Measurements from ENCODE around the gene ITPKB. TPM values are rescaled to one million over a fixed set of nuclear protein-coding genes. Genes with fewer than 3 reads are reported as not detected.
A peak's percentile ranks its signal among the peaks of the same experiment; 100 is the strongest.
"Not testable (repeated sequence)": the region's sequence is repeated elsewhere in the genome, so short reads cannot be mapped to it uniquely, and the experiment has no call there.

Gene ITPKB
- total and polyA plus RNA-seq, 4 donors = 16.8 to 31.3 (median 25.3) TPM

DNA sequence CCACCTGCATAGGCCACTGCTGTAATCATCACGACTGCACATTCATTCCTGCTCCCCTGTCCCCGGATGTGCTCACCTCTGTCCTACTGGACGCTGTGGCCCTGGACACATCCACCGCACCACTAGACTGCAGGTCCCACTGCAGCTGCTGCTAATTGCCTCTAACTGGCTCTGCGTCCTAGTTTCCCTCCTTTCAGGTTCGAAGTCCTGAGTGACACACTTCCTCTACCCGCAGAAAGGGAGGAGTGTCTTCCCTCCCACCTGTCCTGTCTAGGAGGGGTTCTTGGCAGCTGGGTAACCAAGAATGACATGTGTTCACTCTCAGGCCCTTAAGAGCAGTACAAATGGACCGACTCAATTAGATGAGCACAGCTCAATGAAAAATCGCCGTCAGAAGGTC, 40.5 kb upstream of the ITPKB start:
- Histone ChIP-seq H3K4me1 (ENCODE audit: control insufficient read depth, insufficient read depth, low read length) (no peaks in the 10 kb centered on the region), H3K4me3 (ENCODE audit: low read depth, low read length) (no peak overlapping the region), H3K27me3 (ENCODE audit: control insufficient read depth, insufficient read depth, low read length) (no peaks in the 10 kb centered on the region), H3K36me3 (ENCODE audit: control insufficient read depth, insufficient read depth, low read length) (no peaks in the 10 kb centered on the region), H3K27ac (ENCODE audit: low read depth, low read length) (no peak overlapping the region), H3K9me3 (ENCODE audit: control insufficient read depth, insufficient read depth, low read length) (no peaks in the 10 kb centered on the region)
- 61% methylated on average over 10 of the region's 10 CpGs for WGBS (ENCODE audit: insufficient coverage)
- DNase-seq (ENCODE audit: low read depth in 4 of 6, low spot score in 6 of 6) = no peak

DNA sequence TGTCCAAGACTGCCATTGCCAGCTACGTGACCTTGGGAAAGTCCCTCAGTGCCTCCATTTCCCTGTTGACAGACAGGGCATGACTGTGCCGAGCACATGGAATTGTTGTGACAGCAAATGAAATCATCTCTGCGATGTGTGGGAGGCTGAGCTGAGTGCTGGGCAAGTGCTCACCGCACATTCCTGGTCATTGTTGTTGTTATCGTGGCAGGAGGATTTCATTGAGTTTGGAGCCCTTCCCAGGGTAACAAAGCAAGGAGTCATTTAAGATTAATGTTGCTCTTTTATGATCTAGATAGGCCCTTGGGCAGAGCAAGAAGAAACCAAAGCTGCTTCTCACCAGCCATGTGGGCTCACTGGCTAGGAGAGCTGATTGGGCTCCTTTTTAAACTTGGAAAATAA, 39.6 kb upstream of the ITPKB start:
- Histone ChIP-seq H3K27ac (ENCODE audit: low read depth, low read length) (no peak overlapping the region), H3K36me3 (ENCODE audit: control insufficient read depth, insufficient read depth, low read length) (no peaks in the 10 kb centered on the region), H3K9me3 (ENCODE audit: control insufficient read depth, insufficient read depth, low read length) (no peaks in the 10 kb centered on the region), H3K4me3 (ENCODE audit: low read depth, low read length) (no peak overlapping the region), H3K27me3 (ENCODE audit: control insufficient read depth, insufficient read depth, low read length) (no peaks in the 10 kb centered on the region), H3K4me1 (ENCODE audit: control insufficient read depth, insufficient read depth, low read length) (no peaks in the 10 kb centered on the region)
- WGBS (ENCODE audit: insufficient coverage) = 39% methylated on average over 5 of the region's 5 CpGs
- no peak for DNase-seq (ENCODE audit: low read depth in 4 of 6, low spot score in 6 of 6)

DNA sequence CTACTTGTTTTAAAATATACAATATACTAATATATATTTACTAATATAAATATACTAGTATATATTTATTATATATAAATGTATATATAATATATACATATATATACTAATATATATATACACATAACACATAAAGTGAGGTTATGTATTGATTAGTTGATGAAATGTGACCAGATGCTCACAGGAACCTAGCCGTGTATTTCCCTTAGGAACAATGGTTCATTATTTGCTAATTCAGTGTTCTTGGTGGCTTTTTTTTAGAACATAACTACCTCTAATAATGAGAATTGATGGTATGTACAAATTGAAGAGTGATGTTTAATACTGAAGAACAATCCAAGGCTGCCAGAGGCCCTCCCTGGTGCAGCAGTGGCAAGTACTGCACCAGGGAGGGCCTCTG, 37.9 kb upstream of the ITPKB start:
- no CpG with 5 or more reads among the region's 1 CpG for WGBS (ENCODE audit: insufficient coverage)
- no peaks in the 10 kb centered on the region for H3K9me3 ChIP-seq (ENCODE audit: control insufficient read depth, insufficient read depth, low read length)
- no peaks in the 10 kb centered on the region for H3K36me3 ChIP-seq (ENCODE audit: control insufficient read depth, insufficient read depth, low read length)
- DNase-seq (ENCODE audit: low read depth in 4 of 6, low spot score in 6 of 6) = no peak
- H3K27ac ChIP-seq (ENCODE audit: low read depth, low read length) = no peak overlapping the region
- H3K4me1 ChIP-seq (ENCODE audit: control insufficient read depth, insufficient read depth, low read length) = no peaks in the 10 kb centered on the region
- H3K4me3 ChIP-seq (ENCODE audit: low read depth, low read length) = no peak overlapping the region
- no peaks in the 10 kb centered on the region for H3K27me3 ChIP-seq (ENCODE audit: control insufficient read depth, insufficient read depth, low read length)

DNA sequence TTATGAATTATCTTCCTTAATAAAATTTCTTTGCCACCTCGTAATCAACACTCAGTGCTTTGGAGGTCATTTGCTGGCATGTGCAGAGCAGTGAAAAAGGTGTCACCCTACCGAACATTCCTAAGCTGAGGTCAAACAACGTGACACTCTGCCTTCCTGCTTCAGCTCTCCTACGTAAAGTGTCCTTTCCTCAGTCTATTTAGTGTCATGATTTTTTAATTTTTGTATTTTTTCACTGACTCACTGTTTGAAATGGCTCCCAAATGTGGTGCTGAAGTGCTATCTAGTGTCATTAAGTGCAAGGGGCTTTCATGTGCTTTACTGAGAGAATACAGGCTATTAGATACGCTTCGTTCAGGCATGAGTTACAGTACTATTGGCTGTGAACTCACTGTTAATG, 37.0 kb upstream of the ITPKB start:
- no peaks in the 10 kb centered on the region for H3K36me3 ChIP-seq (ENCODE audit: control insufficient read depth, insufficient read depth, low read length)
- no peak overlapping the region for H3K4me3 ChIP-seq (ENCODE audit: low read depth, low read length)
- no peaks in the 10 kb centered on the region for H3K4me1 ChIP-seq (ENCODE audit: control insufficient read depth, insufficient read depth, low read length)
- H3K9me3 ChIP-seq (ENCODE audit: control insufficient read depth, insufficient read depth, low read length) = no peaks in the 10 kb centered on the region
- DNase-seq (ENCODE audit: low read depth in 4 of 6, low spot score in 6 of 6) = peak in 1 of 6 donors; percentile 13
- H3K27ac ChIP-seq (ENCODE audit: low read depth, low read length) = no peak overlapping the region
- 92% methylated on average over 2 of the region's 6 CpGs for WGBS (ENCODE audit: insufficient coverage)
- no peaks in the 10 kb centered on the region for H3K27me3 ChIP-seq (ENCODE audit: control insufficient read depth, insufficient read depth, low read length)

DNA sequence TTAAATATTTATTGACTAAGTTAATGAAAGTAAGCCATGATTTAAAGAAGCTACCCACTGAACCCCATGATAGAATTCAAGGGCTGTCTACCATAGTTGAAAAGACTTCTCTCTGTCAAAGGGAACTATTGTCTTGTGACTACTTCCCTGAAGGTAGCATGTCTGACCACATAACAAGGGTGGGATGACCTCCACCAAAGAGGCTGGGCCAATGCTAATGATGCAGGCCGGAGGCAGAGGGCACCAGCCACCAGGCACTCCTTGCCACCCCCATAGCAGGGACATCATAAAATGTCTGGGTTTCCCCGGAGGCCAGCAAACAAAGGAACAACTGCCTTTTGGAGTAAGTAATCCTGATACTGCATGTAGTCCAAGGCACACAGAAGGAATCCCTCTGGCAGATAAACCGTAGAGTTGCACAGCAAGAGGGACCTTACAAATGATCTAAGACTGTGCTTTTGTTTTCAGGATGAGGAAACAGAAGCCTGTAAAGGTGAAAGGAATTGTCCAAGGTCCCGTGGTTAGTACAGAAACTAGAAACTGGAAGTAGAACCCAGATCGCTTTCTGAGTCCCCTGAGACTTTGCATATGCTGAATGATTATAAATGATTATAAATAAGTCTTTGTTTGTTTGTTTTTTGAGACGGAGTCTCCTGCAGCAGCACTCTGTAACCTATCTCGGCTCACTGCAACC, 33.5 kb upstream of the ITPKB start:
- Histone ChIP-seq H3K9me3 (ENCODE audit: control insufficient read depth, insufficient read depth, low read length) (no peaks in the 10 kb centered on the region), H3K4me3 (ENCODE audit: low read depth, low read length) (no peak overlapping the region), H3K27me3 (ENCODE audit: control insufficient read depth, insufficient read depth, low read length) (no peaks in the 10 kb centered on the region), H3K4me1 (ENCODE audit: control insufficient read depth, insufficient read depth, low read length) (no peaks in the 10 kb centered on the region), H3K27ac (ENCODE audit: low read depth, low read length) (no peak overlapping the region), H3K36me3 (ENCODE audit: control insufficient read depth, insufficient read depth, low read length) (no peaks in the 10 kb centered on the region)
- no peak for DNase-seq (ENCODE audit: low read depth in 4 of 6, low spot score in 6 of 6)
- 61% methylated on average over 5 of the region's 7 CpGs for WGBS (ENCODE audit: insufficient coverage)

GRCh38 chr1:226767170-226767569, 28.1 kb upstream of the ITPKB start:
- not testable (repeated sequence) for H3K27ac ChIP-seq (ENCODE audit: low read depth, low read length); DNase-seq (ENCODE audit: low read depth in 4 of 6, low spot score in 6 of 6); H3K4me1 ChIP-seq (ENCODE audit: control insufficient read depth, insufficient read depth, low read length); H3K36me3 ChIP-seq (ENCODE audit: control insufficient read depth, insufficient read depth, low read length); H3K9me3 ChIP-seq (ENCODE audit: control insufficient read depth, insufficient read depth, low read length); H3K27me3 ChIP-seq (ENCODE audit: control insufficient read depth, insufficient read depth, low read length); H3K4me3 ChIP-seq (ENCODE audit: low read depth, low read length)
- WGBS (ENCODE audit: insufficient coverage) = no CpG with 5 or more reads among the region's 3 CpGs

DNA sequence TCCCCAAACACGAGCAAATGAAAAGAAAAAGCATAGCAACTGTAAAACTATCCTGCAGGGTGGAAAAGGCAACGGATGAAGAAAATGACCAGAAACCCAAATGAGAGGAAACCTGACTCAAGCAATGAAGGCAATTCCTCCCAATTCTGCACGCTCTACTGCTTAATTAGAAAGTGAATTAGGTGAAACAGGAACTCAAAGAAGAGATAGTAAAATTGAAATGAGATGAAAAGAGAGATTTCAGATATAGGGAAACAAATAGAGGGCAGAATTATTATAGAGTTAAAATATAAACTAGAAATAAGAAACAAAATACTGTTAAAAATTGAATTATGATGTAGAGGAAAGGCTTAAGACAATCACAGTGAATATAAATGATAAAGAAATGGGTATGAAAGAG, 27.5 kb upstream of the ITPKB start:
- Histone ChIP-seq H3K4me3 (ENCODE audit: low read depth, low read length) (no peak overlapping the region), H3K27ac (ENCODE audit: low read depth, low read length) (no peak overlapping the region), H3K36me3 (ENCODE audit: control insufficient read depth, insufficient read depth, low read length) (no peaks in the 10 kb centered on the region), H3K9me3 (ENCODE audit: control insufficient read depth, insufficient read depth, low read length) (no peaks in the 10 kb centered on the region), H3K27me3 (ENCODE audit: control insufficient read depth, insufficient read depth, low read length) (no peaks in the 10 kb centered on the region), H3K4me1 (ENCODE audit: control insufficient read depth, insufficient read depth, low read length) (no peaks in the 10 kb centered on the region)
- WGBS (ENCODE audit: insufficient coverage) = no CpG with 5 or more reads among the region's 3 CpGs
- no peak for DNase-seq (ENCODE audit: low read depth in 4 of 6, low spot score in 6 of 6)

DNA sequence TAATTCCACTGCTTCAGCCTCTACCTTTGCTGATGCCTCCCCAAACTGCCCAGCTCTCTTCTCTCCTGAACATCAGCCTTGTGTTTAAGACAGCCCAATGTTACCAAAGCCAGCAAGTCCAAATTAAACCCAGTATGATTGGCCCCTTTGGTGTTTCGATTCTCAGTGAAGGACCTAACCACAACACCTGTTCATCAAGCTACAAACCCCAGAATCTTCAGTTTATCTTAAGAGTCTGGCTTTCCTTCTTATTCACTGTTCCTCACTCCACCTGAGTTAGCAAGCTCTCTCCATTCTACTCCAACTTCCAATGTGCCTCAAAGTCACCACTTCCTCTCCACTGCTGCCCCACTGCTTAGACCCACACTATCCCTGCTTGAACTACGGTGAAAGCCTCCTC, 25.5 kb upstream of the ITPKB start:
- DNase-seq (ENCODE audit: low read depth in 4 of 6, low spot score in 6 of 6) = no peak
- WGBS (ENCODE audit: insufficient coverage) = 97% methylated on average over 2 of the region's 2 CpGs
- Histone ChIP-seq H3K27ac (ENCODE audit: low read depth, low read length) (no peak overlapping the region), H3K4me3 (ENCODE audit: low read depth, low read length) (no peak overlapping the region), H3K36me3 (ENCODE audit: control insufficient read depth, insufficient read depth, low read length) (no peaks in the 10 kb centered on the region), H3K4me1 (ENCODE audit: control insufficient read depth, insufficient read depth, low read length) (no peaks in the 10 kb centered on the region), H3K9me3 (ENCODE audit: control insufficient read depth, insufficient read depth, low read length) (no peaks in the 10 kb centered on the region), H3K27me3 (ENCODE audit: control insufficient read depth, insufficient read depth, low read length) (no peaks in the 10 kb centered on the region)

DNA sequence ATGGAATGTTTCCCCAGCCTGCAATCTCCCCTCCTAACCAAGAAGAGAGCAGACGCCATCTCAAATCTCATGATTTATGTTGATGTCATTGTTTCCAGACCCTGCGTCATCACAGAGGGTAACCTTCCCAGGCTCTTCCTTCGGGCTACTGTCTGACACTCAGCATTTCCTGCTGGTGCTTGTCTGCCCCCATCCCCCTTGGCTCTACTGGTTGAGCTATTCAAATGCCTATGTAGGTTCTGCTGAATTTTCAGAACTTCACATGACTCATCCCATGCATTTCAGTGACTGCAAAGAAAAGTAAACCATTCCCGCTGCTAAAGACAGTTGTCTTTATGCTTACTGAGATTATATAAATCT, 24.8 kb upstream of the ITPKB start:
- no peaks in the 10 kb centered on the region for H3K9me3 ChIP-seq (ENCODE audit: control insufficient read depth, insufficient read depth, low read length)
- 42% methylated on average over 2 of the region's 4 CpGs for WGBS (ENCODE audit: insufficient coverage)
- no peak overlapping the region for H3K4me3 ChIP-seq (ENCODE audit: low read depth, low read length)
- H3K27me3 ChIP-seq (ENCODE audit: control insufficient read depth, insufficient read depth, low read length) = no peaks in the 10 kb centered on the region
- H3K27ac ChIP-seq (ENCODE audit: low read depth, low read length) = no peak overlapping the region
- no peaks in the 10 kb centered on the region for H3K36me3 ChIP-seq (ENCODE audit: control insufficient read depth, insufficient read depth, low read length)
- no peak for DNase-seq (ENCODE audit: low read depth in 4 of 6, low spot score in 6 of 6)
- no peaks in the 10 kb centered on the region for H3K4me1 ChIP-seq (ENCODE audit: control insufficient read depth, insufficient read depth, low read length)

DNA sequence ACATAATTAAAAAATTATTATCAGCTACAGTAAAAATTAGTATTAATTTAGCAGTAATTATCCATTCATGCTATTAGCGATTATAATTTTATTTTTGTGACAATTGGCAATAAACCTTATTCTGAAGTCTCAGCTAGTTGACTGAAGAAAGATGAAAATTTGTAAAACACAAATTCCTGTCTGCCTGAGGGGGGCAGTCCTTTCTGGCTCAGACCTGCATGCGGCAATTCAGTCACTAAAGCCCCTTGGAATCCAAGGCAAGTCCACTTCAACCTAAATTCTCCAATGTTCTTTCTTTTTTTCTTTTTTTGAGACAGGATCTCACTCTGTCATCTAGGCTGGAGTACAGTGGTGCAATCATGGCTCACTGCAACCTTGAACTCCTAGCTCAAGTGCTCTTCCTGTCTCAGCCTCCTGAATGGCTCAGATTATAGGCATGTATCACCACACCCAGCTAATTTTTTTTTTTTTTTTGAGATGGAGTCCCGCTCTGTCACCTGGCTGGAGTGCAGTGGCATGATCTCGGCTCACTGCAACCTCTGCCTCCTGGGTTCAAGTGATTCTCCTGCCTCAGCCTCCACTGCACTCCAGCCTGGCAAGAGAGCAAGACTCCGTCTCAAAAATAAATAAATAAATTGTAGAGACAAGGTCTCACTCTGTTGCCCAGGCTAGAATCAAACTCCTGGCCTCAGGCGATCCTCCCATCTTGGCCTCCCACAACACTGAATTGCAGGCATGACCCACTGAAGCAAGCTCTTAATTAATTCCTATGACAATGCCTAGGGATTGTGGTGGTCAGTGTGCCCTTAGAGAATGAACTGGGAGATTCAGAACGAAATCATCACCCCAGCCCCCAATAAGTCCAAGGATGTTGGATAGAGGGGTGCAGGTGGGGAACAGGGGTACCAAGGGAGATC, 24.2 kb upstream of the ITPKB start:
- H3K4me1 ChIP-seq (ENCODE audit: control insufficient read depth, insufficient read depth, low read length) = no peaks in the 10 kb centered on the region
- WGBS (ENCODE audit: insufficient coverage) = 80% methylated on average over 1 of the region's 7 CpGs

More for the DNA sequence above, 24.2 kb upstream of the ITPKB start:
- Histone ChIP-seq H3K4me3 (ENCODE audit: low read depth, low read length) (no peak overlapping the region), H3K27me3 (ENCODE audit: control insufficient read depth, insufficient read depth, low read length) (no peaks in the 10 kb centered on the region), H3K36me3 (ENCODE audit: control insufficient read depth, insufficient read depth, low read length) (no peaks in the 10 kb centered on the region), H3K9me3 (ENCODE audit: control insufficient read depth, insufficient read depth, low read length) (no peaks in the 10 kb centered on the region), H3K27ac (ENCODE audit: low read depth, low read length) (no peak overlapping the region)
- no peak for DNase-seq (ENCODE audit: low read depth in 4 of 6, low spot score in 6 of 6)
